Measurements from ENCODE around the gene PLXNB1. TPM values are rescaled to one million over a fixed set of nuclear protein-coding genes. Genes with fewer than 3 reads are reported as not detected.

PLXNB1 gene
- total and polyA plus RNA-seq, 2 experiments from 2014 or later: 49.0 to 144 TPM

DNA sequence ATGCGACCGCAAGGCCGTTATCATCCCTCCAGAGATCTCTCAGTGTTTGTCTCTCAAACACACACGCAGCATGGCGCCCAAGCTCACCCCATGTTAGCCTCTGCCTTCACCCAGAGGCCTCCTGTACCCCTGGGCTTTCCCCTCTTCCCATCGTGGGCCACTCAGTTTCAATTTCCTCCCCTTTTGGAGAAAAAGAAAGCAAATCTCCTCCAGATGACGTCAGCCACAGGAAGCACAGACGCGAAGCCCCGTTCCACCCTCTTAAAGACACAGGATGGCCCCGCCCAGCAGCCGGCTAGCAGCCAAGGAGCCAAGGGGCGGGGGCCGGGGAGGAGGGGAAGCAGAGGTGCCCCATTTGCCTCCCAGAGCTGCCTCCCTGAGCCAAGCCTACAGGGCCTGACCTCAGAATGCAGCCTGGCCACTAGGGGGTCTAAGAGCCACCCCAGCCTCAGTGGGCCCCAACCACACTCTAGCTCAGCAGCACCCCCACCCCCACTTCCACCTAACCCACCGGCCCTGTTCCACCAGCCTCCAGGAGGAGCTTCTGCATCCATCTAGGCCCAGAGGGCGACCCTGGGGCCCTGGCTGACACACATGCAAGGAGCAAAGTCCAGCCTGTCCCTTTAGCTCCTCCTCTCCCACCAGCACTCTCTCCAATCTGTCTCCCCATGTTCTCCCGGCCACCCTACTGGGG, 43.2 kb upstream of the PLXNB1 start (continued):
- TF ChIP-seq, protein P1, sequence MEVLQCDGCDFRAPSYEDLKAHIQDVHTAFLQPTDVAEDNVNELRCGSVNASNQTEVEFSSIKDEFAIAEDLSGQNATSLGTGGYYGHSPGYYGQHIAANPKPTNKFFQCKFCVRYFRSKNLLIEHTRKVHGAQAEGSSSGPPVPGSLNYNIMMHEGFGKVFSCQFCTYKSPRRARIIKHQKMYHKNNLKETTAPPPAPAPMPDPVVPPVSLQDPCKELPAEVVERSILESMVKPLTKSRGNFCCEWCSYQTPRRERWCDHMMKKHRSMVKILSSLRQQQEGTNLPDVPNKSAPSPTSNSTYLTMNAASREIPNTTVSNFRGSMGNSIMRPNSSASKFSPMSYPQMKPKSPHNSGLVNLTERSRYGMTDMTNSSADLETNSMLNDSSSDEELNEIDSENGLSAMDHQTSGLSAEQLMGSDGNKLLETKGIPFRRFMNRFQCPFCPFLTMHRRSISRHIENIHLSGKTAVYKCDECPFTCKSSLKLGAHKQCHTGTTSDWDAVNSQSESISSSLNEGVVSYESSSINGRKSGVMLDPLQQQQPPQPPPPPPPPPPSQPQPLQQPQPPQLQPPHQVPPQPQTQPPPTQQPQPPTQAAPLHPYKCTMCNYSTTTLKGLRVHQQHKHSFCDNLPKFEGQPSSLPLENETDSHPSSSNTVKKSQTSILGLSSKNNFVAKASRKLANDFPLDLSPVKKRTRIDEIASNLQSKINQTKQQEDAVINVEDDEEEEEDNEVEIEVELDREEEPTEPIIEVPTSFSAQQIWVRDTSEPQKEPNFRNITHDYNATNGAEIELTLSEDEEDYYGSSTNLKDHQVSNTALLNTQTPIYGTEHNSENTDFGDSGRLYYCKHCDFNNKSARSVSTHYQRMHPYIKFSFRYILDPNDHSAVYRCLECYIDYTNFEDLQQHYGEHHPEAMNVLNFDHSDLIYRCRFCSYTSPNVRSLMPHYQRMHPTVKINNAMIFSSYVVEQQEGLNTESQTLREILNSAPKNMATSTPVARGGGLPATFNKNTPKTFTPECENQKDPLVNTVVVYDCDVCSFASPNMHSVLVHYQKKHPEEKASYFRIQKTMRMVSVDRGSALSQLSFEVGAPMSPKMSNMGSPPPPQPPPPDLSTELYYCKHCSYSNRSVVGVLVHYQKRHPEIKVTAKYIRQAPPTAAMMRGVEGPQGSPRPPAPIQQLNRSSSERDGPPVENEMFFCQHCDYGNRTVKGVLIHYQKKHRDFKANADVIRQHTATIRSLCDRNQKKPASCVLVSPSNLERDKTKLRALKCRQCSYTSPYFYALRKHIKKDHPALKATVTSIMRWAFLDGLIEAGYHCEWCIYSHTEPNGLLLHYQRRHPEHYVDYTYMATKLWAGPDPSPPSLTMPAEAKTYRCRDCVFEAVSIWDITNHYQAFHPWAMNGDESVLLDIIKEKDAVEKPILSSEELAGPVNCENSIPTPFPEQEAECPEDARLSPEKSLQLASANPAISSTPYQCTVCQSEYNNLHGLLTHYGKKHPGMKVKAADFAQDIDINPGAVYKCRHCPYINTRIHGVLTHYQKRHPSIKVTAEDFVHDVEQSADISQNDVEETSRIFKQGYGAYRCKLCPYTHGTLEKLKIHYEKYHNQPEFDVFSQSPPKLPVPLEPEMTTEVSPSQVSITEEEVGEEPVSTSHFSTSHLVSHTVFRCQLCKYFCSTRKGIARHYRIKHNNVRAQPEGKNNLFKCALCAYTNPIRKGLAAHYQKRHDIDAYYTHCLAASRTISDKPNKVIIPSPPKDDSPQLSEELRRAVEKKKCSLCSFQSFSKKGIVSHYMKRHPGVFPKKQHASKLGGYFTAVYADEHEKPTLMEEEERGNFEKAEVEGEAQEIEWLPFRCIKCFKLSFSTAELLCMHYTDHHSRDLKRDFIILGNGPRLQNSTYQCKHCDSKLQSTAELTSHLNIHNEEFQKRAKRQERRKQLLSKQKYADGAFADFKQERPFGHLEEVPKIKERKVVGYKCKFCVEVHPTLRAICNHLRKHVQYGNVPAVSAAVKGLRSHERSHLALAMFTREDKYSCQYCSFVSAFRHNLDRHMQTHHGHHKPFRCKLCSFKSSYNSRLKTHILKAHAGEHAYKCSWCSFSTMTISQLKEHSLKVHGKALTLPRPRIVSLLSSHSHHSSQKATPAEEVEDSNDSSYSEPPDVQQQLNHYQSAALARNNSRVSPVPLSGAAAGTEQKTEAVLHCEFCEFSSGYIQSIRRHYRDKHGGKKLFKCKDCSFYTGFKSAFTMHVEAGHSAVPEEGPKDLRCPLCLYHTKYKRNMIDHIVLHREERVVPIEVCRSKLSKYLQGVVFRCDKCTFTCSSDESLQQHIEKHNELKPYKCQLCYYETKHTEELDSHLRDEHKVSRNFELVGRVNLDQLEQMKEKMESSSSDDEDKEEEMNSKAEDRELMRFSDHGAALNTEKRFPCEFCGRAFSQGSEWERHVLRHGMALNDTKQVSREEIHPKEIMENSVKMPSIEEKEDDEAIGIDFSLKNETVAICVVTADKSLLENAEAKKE (CRISPR knock-in tag; IDR thresholded peaks at IDR 0.05): peak; percentile 90
- TF ChIP-seq POLR2AphosphoS5 (IDR thresholded peaks at IDR 0.05; ENCODE audit: low read depth) (peak; percentile 50), CREB1 (CRISPR knock-in tag; IDR thresholded peaks at IDR 0.05; ENCODE audit: low read depth) (peak; percentile 90)

DNA sequence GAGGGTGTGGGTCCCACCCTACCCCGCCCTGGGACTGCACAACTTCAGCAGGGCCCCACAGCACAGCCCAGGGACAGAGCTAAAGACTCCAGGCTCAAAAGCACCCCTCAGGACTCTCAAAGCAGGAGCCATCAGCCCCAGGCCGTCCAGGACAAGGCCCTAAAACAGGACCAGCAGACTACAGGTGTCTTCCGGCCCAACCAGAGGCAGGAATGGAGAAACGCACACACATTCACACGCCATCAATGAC, 42.7 kb upstream of the PLXNB1 start:
- Histone ChIP-seq H3K79me2 (replicated peaks; ENCODE audit: insufficient read depth) (peaks cover 24% of the 10 kb centered on the region), H3F3A (replicated peaks; ENCODE audit: low read depth) (peaks cover 13% of the 10 kb centered on the region; the same call in 1 of the 2 replicates), H2AFZ (no peak overlapping the region; the same call in 1 of the 2 replicates), H3K9me2 (ENCODE audit: insufficient read depth) (no peaks in the 10 kb centered on the region), H3K4me2 (peak overlapping the region; percentile 78), H4K20me1 (replicated peaks; ENCODE audit: insufficient read depth) (no peaks in the 10 kb centered on the region), H3K27me3 (ENCODE audit: insufficient read depth) (no peaks in the 10 kb centered on the region), H3K4me3 (peak overlapping the region; percentile 60), H3K27ac (ENCODE audit: low read depth) (peak overlapping the region; percentile 98), H3K36me3 (ENCODE audit: insufficient read depth) (peaks cover 6% of the 10 kb centered on the region; the same call in 1 of the 2 replicates), H3K4me1 (ENCODE audit: insufficient read depth) (peaks cover 26% of the 10 kb centered on the region)
- Mint-ChIP-seq H3K4me1 (peaks cover 33% of the 10 kb centered on the region), H3K9me3 (peaks cover 4% of the 10 kb centered on the region), H3K27me3 (ENCODE audit: insufficient read depth, low read depth, poor library complexity) (peaks cover 24% of the 10 kb centered on the region), H3K36me3 (ENCODE audit: low read depth) (peaks cover 28% of the 10 kb centered on the region), H3K27ac (peak overlapping the region; percentile 99), H3K4me3 (peak overlapping the region; percentile 91)
- DNase-seq (ENCODE audit: low spot score) (peak; percentile 67), ATAC-seq (peak; percentile 5)
- TF ChIP-seq, protein P2, sequence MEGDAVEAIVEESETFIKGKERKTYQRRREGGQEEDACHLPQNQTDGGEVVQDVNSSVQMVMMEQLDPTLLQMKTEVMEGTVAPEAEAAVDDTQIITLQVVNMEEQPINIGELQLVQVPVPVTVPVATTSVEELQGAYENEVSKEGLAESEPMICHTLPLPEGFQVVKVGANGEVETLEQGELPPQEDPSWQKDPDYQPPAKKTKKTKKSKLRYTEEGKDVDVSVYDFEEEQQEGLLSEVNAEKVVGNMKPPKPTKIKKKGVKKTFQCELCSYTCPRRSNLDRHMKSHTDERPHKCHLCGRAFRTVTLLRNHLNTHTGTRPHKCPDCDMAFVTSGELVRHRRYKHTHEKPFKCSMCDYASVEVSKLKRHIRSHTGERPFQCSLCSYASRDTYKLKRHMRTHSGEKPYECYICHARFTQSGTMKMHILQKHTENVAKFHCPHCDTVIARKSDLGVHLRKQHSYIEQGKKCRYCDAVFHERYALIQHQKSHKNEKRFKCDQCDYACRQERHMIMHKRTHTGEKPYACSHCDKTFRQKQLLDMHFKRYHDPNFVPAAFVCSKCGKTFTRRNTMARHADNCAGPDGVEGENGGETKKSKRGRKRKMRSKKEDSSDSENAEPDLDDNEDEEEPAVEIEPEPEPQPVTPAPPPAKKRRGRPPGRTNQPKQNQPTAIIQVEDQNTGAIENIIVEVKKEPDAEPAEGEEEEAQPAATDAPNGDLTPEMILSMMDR (conservative IDR thresholded peaks at IDR 0.05; ENCODE audit: low read depth in 2 of 2): no peak
- TF ChIP-seq JUNB (IDR thresholded peaks at IDR 0.05; ENCODE audit: unreplicated experiment): no peak
- TF ChIP-seq, protein P3, sequence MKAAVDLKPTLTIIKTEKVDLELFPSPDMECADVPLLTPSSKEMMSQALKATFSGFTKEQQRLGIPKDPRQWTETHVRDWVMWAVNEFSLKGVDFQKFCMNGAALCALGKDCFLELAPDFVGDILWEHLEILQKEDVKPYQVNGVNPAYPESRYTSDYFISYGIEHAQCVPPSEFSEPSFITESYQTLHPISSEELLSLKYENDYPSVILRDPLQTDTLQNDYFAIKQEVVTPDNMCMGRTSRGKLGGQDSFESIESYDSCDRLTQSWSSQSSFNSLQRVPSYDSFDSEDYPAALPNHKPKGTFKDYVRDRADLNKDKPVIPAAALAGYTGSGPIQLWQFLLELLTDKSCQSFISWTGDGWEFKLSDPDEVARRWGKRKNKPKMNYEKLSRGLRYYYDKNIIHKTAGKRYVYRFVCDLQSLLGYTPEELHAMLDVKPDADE (IDR thresholded peaks at IDR 0.05): no peak
- no peak for TF ChIP-seq EZH2phosphoT487 (IDR thresholded peaks at IDR 0.05; ENCODE audit: unreplicated experiment)
- TF ChIP-seq, protein P4, sequence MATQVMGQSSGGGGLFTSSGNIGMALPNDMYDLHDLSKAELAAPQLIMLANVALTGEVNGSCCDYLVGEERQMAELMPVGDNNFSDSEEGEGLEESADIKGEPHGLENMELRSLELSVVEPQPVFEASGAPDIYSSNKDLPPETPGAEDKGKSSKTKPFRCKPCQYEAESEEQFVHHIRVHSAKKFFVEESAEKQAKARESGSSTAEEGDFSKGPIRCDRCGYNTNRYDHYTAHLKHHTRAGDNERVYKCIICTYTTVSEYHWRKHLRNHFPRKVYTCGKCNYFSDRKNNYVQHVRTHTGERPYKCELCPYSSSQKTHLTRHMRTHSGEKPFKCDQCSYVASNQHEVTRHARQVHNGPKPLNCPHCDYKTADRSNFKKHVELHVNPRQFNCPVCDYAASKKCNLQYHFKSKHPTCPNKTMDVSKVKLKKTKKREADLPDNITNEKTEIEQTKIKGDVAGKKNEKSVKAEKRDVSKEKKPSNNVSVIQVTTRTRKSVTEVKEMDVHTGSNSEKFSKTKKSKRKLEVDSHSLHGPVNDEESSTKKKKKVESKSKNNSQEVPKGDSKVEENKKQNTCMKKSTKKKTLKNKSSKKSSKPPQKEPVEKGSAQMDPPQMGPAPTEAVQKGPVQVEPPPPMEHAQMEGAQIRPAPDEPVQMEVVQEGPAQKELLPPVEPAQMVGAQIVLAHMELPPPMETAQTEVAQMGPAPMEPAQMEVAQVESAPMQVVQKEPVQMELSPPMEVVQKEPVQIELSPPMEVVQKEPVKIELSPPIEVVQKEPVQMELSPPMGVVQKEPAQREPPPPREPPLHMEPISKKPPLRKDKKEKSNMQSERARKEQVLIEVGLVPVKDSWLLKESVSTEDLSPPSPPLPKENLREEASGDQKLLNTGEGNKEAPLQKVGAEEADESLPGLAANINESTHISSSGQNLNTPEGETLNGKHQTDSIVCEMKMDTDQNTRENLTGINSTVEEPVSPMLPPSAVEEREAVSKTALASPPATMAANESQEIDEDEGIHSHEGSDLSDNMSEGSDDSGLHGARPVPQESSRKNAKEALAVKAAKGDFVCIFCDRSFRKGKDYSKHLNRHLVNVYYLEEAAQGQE (IDR thresholded peaks at IDR 0.05; ENCODE audit: unreplicated experiment): no peak
- TF ChIP-seq STAT1 (IDR thresholded peaks at IDR 0.05; ENCODE audit: unreplicated experiment): no peak
- no peak for TF ChIP-seq ZNF114 (CRISPR knock-in tag; IDR thresholded peaks at IDR 0.05)

All from GM23338 (cell line).